HEK293 (cell line): Measurements from ENCODE around the gene FIG4.

Source experiments
- REST ChIP-seq: fragments of 450-650 bp; formaldehyde crosslinking; IDR thresholded peaks from 2 replicates; pipeline ENCODE4 v1.5.1; 2016; ENCODE audit warnings: missing biosample characterization, missing genetic modification characterization
- TF ChIP-seq, protein P1 (sequence below): fragments of 450-650 bp; formaldehyde crosslinking; IDR thresholded peaks from 2 replicates; pipeline ENCODE4 v1.5.1; 2016; ENCODE audit warnings: missing biosample characterization, missing genetic modification characterization

DNA sequence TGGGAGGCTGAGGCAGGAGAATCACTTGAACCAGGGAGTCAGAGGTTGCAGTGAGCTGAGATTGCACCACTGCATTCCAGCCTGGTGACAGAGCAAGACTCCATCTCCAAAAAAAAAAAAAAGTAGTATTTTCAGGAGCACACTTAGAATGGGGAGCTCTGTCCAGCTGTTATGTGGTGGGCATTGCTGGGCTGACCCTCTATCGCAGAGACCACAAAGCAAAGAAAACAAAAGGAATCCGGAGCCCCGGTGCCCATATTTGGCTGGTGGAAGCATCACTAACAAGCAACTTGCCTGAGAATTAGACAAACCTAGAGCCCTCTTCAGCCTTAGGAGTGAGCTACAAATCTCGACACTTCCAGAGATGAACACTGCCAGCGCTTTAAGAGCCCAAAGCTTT lies 149.7 kb downstream of the FIG4 start:
- no peak for TF ChIP-seq REST (tag by site-specific recombination)
- TF ChIP-seq, protein P1, sequence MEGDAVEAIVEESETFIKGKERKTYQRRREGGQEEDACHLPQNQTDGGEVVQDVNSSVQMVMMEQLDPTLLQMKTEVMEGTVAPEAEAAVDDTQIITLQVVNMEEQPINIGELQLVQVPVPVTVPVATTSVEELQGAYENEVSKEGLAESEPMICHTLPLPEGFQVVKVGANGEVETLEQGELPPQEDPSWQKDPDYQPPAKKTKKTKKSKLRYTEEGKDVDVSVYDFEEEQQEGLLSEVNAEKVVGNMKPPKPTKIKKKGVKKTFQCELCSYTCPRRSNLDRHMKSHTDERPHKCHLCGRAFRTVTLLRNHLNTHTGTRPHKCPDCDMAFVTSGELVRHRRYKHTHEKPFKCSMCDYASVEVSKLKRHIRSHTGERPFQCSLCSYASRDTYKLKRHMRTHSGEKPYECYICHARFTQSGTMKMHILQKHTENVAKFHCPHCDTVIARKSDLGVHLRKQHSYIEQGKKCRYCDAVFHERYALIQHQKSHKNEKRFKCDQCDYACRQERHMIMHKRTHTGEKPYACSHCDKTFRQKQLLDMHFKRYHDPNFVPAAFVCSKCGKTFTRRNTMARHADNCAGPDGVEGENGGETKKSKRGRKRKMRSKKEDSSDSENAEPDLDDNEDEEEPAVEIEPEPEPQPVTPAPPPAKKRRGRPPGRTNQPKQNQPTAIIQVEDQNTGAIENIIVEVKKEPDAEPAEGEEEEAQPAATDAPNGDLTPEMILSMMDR (tag by site-specific recombination) = no peak
